Left hindlimb (tissue), 1 donor: Measurements from ENCODE around the gene PRSS16.

Experiments used
- DNase-seq: peaks from one replicate; pipeline ENCODE4 v3.0.0-alpha.2; 2018

The PRSS16 gene

GRCh38 chr6:27286141-27286540 lies 38.6 kb downstream of the PRSS16 start:
- DNase-seq: no peak

DNA sequence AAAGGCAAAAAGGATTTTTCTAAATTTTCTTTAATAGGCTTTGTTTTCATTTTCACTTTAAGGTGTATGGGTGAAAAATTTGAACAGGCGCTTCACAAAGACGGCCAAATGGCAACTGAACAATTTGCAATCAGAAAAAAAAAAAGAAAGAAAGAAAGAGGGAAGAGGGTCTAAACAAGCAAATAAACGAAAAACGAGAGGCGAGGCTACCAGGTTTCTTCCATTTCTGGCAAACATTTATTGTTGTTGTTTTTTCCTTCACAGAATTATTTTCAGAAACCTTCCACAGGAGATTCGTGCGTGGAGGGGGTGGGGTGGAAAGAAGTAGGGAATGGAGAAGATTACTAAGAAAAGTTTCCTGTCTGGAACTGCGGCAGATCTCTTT lies 40.2 kb downstream of the PRSS16 start:
- no peak for DNase-seq

DNA sequence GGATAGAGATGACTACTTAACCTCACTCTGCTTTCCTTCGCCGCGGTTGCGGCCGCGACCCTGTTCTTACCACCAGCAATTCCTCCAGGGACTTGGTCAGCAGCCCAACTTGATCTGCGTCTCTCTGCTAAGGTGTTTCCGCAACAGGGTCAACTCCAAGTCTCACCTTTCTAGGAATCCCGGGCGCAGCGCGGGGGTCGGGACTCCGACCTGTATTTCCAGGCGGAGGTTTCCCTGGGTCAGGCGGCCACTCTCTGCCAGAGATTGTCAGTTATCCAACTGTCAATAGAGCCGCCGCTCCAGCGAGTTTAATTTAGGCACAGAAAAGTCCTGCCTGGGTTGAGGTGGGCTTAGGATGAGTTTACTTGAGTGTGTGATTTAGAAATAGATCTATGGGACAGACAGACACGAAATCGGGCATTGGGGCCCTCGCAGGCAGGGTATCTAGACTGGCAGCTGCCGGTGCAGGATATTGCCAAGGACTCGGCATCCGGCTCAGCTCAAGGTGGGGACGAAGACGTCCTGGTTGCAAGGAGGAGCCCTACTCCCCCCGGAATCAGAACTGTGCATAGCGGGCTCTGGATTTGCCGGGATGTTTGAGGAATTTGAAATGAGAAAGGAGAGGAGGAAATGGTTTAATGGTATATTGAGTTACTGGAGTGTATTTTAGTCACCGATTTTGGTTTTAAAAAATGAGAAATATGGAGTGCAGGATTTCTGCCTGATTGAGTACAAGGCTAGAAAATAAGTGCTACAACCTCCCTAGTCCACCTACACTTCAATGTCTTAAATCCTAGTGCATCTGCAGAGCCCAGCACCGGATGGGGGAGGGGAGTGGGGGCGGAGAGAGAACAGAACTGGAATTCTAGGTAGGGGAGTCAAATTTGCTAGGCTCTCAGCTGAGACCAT lies 40.9 kb downstream of the PRSS16 start:
- DNase-seq: no peak

DNA sequence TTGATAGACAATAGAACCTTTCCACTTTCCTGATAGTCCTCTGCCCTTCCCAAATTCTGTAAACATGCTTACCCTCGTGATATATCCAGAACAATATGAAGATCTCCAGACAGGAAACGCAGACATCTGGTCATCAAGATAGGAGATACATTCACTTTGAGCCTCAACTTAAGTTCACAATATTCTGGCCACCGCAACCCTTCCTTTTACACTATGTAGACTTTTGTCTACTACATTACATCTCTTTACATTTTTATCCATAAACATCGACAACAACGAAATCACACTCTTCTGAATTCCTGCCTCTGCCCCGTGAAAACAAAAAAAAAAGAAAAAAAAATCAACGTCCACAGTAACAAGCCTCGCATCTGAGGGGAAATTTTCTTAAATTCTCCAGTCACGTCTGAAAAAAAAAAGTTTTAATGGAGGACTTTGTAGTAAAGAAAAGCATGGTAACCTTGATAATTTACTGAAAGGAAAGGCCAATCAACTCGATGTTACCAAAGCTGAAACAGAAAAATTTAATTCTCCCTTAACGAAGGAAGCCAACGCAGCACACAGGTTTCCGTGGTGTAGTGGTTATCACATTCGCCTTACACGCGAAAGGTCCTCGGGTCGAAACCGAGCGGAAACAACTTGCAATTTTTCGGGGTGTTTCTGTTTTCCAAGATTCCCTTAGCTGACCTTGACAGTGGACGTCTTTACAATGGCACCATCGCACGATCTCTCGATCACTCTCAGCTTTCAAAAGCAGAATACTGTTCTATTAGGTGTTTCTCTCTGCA lies 42.8 kb downstream of the PRSS16 start:
- DNase-seq: no peak

DNA sequence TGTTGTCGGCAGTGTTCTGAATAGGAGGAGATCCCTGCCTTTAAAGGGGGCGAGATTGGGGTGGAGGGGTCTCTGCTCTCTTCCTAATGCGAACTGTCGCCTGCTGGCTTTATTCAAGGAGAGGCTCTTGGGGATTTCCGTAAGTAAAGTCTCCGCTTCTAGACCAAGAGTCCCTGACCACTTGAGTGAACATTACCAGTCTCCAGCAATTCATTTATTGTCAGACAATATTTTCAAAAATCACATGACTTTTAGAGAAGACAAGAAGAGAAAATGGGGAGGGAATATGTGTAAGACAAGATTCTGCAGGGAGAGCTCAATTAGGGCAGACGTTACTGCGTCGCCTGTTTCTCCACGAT lies 43.3 kb downstream of the PRSS16 start:
- no peak for DNase-seq

DNA sequence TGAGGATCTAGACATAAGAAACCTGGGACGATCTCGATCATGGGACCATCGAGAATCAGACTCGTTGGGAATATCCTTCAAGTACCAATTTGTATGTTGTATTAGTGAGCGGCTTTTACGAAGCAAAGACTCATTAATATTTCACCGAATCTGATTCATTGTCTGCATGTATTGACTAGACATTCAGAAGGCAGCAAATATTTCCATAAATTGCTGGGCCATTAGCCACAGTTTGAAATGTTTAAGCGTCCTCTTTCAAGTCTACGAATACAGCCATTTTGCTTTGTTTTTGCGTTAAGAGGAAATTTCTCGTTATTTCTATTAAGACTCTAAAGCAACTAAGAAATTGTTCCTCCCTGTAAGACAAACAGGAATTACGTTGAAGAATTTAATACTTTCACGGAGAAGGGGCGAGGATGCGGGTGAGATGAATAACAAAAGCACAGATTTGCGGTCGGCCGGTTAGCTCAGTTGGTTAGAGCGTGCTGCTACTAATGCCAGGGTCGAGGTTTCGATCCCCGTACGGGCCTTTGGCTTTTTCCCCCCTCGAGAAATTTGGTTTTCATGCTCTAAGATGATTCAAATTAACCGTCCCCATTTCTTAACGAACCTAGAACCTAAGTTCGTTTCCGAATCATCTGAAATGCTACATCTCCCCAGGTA lies 46.1 kb downstream of the PRSS16 start:
- DNase-seq: no peak

GRCh38 chr6:27294409-27294808 lies 46.9 kb downstream of the PRSS16 start:
- no peak for DNase-seq

DNA sequence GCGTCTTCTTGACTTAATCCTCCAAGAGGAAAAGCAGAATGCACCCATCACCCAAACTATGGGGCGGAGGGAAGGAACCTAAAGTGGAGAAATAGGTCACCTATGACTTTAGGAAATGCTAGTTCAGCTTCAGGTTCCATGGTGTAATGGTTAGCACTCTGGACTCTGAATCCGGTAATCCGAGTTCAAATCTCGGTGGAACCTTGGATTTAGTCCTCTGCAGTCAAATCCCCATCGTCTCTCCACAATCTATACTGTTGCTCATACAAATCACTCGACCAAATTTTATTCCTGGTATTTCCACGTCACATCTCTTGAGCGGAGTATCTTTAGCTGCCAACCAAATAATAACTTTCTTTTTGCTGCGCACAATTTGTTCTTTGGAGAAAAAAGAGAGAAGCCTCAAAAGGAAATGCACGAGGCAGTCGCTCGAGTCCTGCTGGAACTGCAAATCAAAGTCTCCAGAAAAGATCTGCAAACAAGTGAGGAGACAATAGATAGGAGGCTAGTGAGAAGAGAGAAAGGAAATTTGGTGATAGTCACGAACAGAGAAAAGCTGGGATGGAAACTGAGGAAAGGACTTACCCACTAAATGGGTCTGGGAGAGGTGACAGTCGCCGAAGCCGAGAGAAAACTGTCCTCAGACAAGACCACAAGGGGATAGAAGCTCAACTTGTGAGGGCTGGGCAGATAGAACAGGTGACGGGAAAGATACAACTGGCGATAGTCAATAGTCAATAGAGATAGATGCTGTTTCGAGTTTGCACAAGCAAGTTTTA lies 48.0 kb downstream of the PRSS16 start:
- no peak for DNase-seq

DNA sequence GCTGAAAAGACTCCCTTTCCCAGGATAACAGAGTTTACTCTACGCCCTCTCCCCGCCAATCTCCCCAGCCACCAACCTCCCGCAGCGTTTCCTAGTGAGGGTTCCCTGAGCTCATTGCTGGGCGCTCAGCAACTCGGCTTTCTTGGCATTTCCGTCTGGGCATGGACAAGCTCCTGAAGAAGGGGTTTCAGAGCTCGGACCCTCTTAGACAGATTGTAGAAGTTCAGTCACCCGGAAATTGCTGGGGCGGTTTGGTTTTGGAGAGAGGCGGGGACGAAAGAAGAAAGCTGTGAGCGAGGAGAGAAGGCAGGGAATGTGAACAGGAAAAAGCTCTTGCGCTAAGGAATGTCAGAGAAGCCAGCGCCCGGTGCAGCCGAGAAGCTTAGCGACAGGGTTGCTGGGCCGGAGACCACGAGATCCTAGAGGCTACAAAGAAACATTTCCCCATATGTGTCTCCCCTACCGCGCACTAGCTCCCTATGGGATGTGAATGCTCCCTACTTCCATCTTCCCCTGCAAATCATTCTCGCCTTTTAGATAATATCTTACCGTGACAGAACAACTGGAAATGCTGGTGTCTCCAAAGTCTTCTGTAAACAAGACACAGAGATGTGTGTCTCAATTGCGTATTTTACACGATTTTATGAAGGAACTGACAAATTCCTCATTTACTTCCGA lies 48.7 kb downstream of the PRSS16 start:
- DNase-seq: no peak

DNA sequence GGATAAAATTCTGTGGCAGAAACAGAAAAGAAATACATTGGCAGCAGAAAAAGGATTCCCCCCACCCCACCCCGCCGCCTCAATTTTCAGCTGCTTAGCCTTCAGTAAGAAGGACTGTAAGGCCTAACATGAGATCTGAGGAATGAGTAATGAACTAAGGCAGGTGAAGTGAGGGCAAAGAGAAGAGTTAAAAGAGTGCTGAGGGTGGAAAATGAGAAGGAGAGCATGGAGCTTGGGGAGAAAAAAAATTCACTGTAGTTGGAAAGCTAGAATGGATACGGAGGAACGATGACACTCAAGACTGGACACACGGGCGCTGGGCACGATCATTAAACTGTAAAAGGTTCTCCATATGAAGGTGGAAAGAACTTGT lies 50.0 kb downstream of the PRSS16 start:
- DNase-seq: no peak

DNA sequence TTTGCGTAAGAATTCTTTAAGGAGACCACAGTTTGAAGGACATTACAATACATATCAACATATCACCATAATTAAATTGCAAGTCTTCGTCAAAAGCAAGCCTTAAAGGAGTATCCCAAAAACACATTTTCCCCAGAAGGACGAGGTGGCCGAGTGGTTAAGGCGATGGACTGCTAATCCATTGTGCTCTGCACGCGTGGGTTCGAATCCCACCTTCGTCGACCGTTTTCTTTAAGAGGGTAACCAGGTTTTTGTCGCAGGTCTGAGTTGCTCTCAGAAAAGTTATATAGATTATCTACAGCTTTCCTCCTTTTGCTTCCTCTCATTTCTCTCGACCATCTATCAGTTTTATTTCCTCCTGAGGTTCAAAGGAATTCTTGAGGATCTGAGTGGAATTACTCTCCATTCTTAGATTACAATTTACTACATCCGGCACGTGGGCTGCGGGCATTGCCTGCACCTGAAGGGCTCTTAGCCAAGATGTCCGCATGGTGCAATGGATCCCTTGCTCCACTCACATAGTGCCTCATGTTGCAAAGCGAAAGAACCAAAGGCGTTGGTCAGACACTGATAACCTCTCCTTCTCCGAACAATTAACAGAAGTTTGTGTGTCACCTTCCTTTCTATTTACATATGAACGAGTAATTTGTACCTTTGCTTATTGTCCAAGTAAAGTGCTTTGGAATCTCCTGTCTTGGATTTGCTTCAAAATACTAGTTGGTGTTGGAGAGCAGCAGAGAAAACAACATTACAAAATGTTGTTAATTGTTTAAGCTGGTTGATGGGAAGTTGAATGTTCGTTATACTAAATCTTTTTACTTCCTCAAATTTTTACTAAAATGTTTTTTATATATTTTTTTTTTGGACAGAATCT lies 50.6 kb downstream of the PRSS16 start:
- DNase-seq: no peak

DNA sequence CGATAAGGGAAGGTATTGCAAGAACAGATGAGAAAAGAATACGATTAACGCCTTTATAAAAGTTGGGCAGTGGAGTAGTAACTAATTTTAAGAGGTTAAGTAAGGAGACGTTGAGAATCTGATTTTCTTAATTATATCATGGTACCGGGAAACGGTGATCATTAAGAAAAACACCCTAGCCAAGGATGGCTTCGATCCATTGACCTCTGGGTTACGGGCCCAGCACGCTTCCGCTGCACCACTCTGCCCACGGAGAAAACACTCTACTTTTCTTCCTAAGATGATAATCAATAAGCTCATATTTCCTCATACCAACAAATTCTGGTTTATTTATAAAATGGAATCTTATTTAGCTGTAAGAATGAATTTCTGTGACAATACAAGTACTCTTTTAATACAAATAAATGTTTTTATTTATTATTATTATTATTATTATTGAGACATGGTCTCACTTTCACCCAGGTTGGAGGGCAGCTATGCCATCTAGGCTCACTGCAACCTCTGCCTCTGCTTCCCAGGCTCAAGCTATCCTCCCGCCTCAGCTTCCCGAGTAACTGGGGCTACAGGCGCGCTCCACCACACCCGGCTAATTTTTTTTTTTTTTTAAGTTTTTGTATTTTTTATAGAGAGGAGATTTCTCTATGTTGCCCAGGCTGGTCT lies 56.2 kb downstream of the PRSS16 start:
- DNase-seq: no peak
